ENCODE data around the gene LBH. TPM values are rescaled to one million over a fixed set of nuclear protein-coding genes. Genes with fewer than 3 reads are reported as not detected.
A peak's percentile ranks its signal among the peaks of the same experiment; 100 is the strongest.

The LBH gene
- total RNA-seq, 4 donors from 2014 or later, result 62.3 to 509 (median 348) TPM

- Histone ChIP-seq H3K4me3 (no peak overlapping the region), H3K27me3 (no peaks in the 10 kb centered on the region), H3K27ac (no peak overlapping the region), H3K4me1 (no peaks in the 10 kb centered on the region), H3K36me3 (no peaks in the 10 kb centered on the region), H3K9me3 (no peaks in the 10 kb centered on the region)
- WGBS, 2 donors (ENCODE audit: low coverage in 1 of 2), result 70% methylated on average over 2 of the region's 4 CpGs; no CpG with 5 or more reads in 1 of the 2 donors
- no peak for ATAC-seq
- TF ChIP-seq POLR2AphosphoS5 (IDR thresholded peaks at IDR 0.05) (no peak), POLR2A (IDR thresholded peaks at IDR 0.05) (no peak), CTCF (IDR thresholded peaks at IDR 0.05) (no peak), EP300 (IDR thresholded peaks at IDR 0.05) (no peak)
Measured at GRCh38 chr2:30195016-30195415, 36.3 kb upstream of the LBH start.

- no peaks in the 10 kb centered on the region for H3K36me3 ChIP-seq
- H3K9me3 ChIP-seq, result no peaks in the 10 kb centered on the region
- TF ChIP-seq EP300 (IDR thresholded peaks at IDR 0.05), result no peak
- no peak for TF ChIP-seq POLR2AphosphoS5 (IDR thresholded peaks at IDR 0.05)
- TF ChIP-seq CTCF (IDR thresholded peaks at IDR 0.05), result no peak
- no peak for TF ChIP-seq POLR2A (IDR thresholded peaks at IDR 0.05)
- no peak overlapping the region for H3K27ac ChIP-seq
- H3K4me1 ChIP-seq, result peaks cover 0 to 12% (median 0%) of the 10 kb centered on the region in 3 donors
- no peaks in the 10 kb centered on the region for H3K27me3 ChIP-seq
- no peak overlapping the region for H3K4me3 ChIP-seq
- WGBS, 2 donors (ENCODE audit: low coverage in 1 of 2), result 60 to 66% methylated on average over 2 to 4 of the region's 6 CpGs
- ATAC-seq, result no peak
Measured at GRCh38 chr2:30197570-30198192, 33.7 kb upstream of the LBH start.

- 15 to 27% methylated on average over 1 of the region's 1 CpG for WGBS, 2 donors (ENCODE audit: low coverage in 1 of 2)
- no peak overlapping the region for H3K4me3 ChIP-seq
- peak overlapping the region in 2 of 4 donors; percentile 41 to 42 for H3K27ac ChIP-seq
- no peaks in the 10 kb centered on the region for H3K27me3 ChIP-seq
- TF ChIP-seq POLR2A (IDR thresholded peaks at IDR 0.05) (no peak), CTCF (IDR thresholded peaks at IDR 0.05) (no peak)
- no peaks in the 10 kb centered on the region for H3K36me3 ChIP-seq
- peaks cover 0 to 22% (median 0%) of the 10 kb centered on the region in 3 donors for H3K4me1 ChIP-seq
- peak; percentile 69 for ATAC-seq
- no peaks in the 10 kb centered on the region for H3K9me3 ChIP-seq
Measured at GRCh38 chr2:30201990-30202389, 29.3 kb upstream of the LBH start.

DNA sequence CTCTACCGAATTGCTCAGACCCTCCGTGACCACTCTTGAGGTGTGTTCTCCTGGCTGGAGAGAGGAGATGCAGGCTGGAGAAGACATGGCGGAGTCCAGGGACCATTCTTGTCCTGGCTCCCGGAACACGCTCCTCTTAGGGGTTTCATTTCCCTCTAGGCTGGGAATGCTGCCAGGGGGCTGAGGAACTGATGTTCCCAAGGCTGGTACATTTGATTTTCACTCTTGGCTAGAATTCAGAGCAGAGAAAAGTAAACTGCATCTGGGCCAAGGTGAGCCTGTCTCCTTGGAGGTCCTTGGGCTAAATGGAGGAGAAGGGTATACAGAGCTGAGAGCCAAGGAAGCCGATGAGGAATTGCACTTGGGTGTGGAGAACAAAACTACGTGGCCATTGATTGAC is 28.2 kb upstream of the LBH start:
- peaks cover 0 to 22% (median 0%) of the 10 kb centered on the region in 3 donors for H3K4me1 ChIP-seq
- H3K4me3 ChIP-seq, result no peak overlapping the region
- no peak for ATAC-seq
- no peaks in the 10 kb centered on the region for H3K36me3 ChIP-seq
- 47 to 68% methylated on average over 4 to 5 of the region's 7 CpGs for WGBS, 2 donors (ENCODE audit: low coverage in 1 of 2)
- no peaks in the 10 kb centered on the region for H3K27me3 ChIP-seq
- TF ChIP-seq EP300 (IDR thresholded peaks at IDR 0.05), result no peak
- TF ChIP-seq CTCF (IDR thresholded peaks at IDR 0.05), result no peak
- TF ChIP-seq POLR2A (IDR thresholded peaks at IDR 0.05), result no peak
- no peak for TF ChIP-seq POLR2AphosphoS5 (IDR thresholded peaks at IDR 0.05)
- peak overlapping the region in 3 of 4 donors; percentile 8 to 71 (median 37) for H3K27ac ChIP-seq
- H3K9me3 ChIP-seq, result no peaks in the 10 kb centered on the region

GRCh38 chr2:30204281-30204680 is 27.1 kb upstream of the LBH start:
- WGBS, 2 donors (ENCODE audit: low coverage in 1 of 2), result 100% methylated on average over 2 to 4 of the region's 4 CpGs

More at GRCh38 chr2:30204281-30204680, 27.1 kb upstream of the LBH start:
- no peak overlapping the region for H3K4me3 ChIP-seq
- H3K9me3 ChIP-seq, result no peaks in the 10 kb centered on the region
- no peaks in the 10 kb centered on the region for H3K27me3 ChIP-seq
- ATAC-seq, result no peak
- H3K4me1 ChIP-seq, result peaks cover 2 to 30% (median 4%) of the 10 kb centered on the region in 3 donors
- H3K27ac ChIP-seq, result no peak overlapping the region
- TF ChIP-seq EP300 (IDR thresholded peaks at IDR 0.05) (no peak), CTCF (IDR thresholded peaks at IDR 0.05) (no peak), POLR2A (IDR thresholded peaks at IDR 0.05) (no peak), POLR2AphosphoS5 (IDR thresholded peaks at IDR 0.05) (no peak)
- no peaks in the 10 kb centered on the region for H3K36me3 ChIP-seq

Data from gastroesophageal sphincter (tissue), 4 donors.